ENCODE data around the gene WSB1.

GRCh38 chr17:27348196-27348595 is 54.3 kb downstream of the WSB1 start:
- no peak for TF ChIP-seq CTCF (IDR thresholded peaks at IDR 0.05; ENCODE audit: low read depth, low read length, poor library complexity, severe bottlenecking)
- no peak for TF ChIP-seq EZH2phosphoT487 (IDR thresholded peaks at IDR 0.05; ENCODE audit: borderline replicate concordance, low read length)

Data from DOHH2 (cell line).